LNCAP (cell line): ENCODE results near the gene NTN1.

Source experiments
- CTCF ChIP-seq: fragments of 450-650 bp; IDR thresholded peaks from 2 replicates; pipeline ENCODE4 v1.5.1; 2017; ENCODE audit warnings: mild to moderate bottlenecking

The NTN1 gene

GRCh38 chr17:9021158-9021991 is at the start of gene NTN1:
Gene NTN1, plus strand, starts transcription at chr17:9021510. Its CDS starts 864 bp downstream, at chr17:9022374.
- no peak for TF ChIP-seq CTCF

DNA sequence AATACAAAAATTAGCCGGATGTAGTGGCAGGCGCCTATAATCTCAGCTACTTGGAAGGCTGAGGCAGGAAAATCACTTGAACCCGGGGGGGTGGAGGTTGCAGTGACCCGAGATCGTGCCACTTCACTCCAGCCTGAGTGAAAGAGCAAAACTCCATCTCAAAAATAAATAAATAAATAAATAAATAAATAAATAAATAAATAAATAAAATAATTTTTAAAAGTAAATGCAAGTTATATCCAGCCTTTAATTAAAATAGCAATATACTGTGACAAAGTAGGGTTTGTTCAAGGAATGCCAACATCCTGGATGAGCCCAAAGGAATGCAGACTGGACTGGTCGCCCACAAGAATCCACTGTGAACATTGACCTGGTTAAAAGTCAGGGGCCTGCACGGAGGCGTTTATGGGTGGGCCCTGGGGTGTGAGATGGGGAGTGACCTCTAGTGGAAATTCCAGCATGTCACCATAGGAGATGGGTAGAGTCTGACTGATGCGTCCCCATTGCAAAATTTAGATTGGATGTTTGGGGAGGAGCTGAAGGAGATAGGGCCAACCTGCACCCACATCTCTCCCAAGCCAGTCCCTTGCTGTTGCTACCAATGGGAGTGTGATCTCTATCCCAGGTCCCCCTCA is 46.1 kb upstream of the NTN1 start:
- no peak for TF ChIP-seq CTCF

- no peak for TF ChIP-seq CTCF
Measured at GRCh38 chr17:8976638-8977037, 44.7 kb upstream of the NTN1 start.

DNA sequence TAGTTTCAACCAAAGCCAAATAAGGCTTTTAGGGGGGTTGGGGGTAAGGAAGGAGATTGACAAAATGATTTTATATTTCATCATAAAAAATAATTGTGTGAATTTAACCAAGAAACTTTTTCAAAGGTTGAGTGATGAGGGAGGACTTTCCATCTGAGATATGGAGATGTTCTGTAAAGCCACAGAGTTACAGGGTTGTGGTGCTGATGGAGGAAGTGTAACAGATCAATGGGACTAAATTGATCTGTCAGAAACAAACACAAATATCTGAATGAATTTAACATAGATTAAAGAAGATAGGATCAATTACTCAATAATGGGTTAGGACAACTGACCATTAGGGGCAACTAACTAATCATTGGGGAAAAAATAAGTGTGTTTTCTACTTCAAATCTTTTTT is 41.6 kb upstream of the NTN1 start:
- no peak for TF ChIP-seq CTCF

- TF ChIP-seq CTCF: no peak
Measured at GRCh38 chr17:8981443-8981842, 39.9 kb upstream of the NTN1 start.

DNA sequence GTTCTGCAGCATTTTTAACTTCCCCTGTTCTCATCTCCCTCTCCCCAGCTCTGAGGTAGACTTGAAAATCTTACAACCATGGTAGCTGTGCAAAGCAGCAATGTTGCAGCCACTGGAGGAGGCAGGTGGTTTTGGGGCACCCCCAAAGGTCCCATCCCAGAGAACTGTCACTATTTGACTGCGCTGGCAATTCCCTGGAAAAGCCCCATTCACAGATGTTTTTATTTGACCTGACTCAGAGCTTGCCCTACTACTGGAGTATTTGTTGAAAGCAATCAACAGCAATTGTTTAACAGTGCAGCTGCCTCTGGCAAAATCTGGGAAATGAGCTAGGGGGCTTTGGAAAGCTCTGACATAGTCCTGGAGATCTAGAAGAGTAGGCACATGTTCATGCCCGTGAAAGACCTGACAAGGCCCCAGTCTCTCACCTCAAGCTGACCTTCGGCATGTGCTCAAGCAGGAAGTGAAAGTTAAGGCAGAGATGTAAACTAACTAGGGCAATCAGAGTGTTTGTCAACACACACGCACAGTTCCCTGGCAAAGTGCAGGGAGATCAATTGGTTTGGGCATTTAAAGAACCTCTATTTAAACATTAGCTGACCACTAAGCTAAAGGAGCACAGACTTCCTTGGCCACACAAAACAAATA is 36.1 kb upstream of the NTN1 start:
- no peak for TF ChIP-seq CTCF

GRCh38 chr17:8986295-8986694 is 35.0 kb upstream of the NTN1 start:
- peak; percentile 30; the same call in 1 of the 2 replicates for TF ChIP-seq CTCF
